Subcutaneous abdominal adipose tissue (tissue), 5 donors: Measurements from ENCODE around the gene ADGRG4.

Source experiments
- H3K27ac ChIP-seq: one replicate; pipeline ENCODE4 v1.7.0; 2013; ENCODE audit warnings: low read depth, mild to moderate bottlenecking, inconsistent platforms, low read length, moderate library complexity
- H3K27me3 ChIP-seq, 5 donors: one replicate each; pipeline ENCODE4 v1.7.0; 2013; ENCODE audit warnings: low read length in 5 of 5, inconsistent platforms in 1 of 5; ENCODE audit not compliant: control insufficient read depth in 5 of 5, insufficient read depth in 4 of 5
- H3K36me3 ChIP-seq, 5 donors: one replicate each; pipeline ENCODE4 v1.7.0; 2013; ENCODE audit warnings: low read length in 5 of 5; ENCODE audit not compliant: control insufficient read depth in 5 of 5, insufficient read depth in 5 of 5
- H3K4me1 ChIP-seq, 5 donors: one replicate each; pipeline ENCODE4 v1.7.0; 2013; ENCODE audit warnings: low read length in 5 of 5, mild to moderate bottlenecking in 3 of 5, moderate library complexity in 1 of 5; ENCODE audit not compliant: control insufficient read depth in 5 of 5, insufficient read depth in 5 of 5
- H3K4me3 ChIP-seq, 5 donors: one replicate each; pipeline ENCODE4 v1.7.0; 2013; ENCODE audit warnings: low read length in 5 of 5, low read depth in 1 of 5
- H3K9ac ChIP-seq, 5 donors: one replicate each; pipeline ENCODE4 v1.7.0; 2013; ENCODE audit warnings: low read length in 5 of 5, mild to moderate bottlenecking in 4 of 5, moderate library complexity in 3 of 5
- H3K9me3 ChIP-seq, 5 donors: one replicate each; pipeline ENCODE4 v1.7.0; 2013; ENCODE audit warnings: low read length in 5 of 5; ENCODE audit not compliant: control insufficient read depth in 5 of 5
- donor health status: healthy.
- donor health status: healthy.
- donor health status: healthy.
- donor health status: healthy.
- donor health status: healthy.

The ADGRG4 gene

DNA sequence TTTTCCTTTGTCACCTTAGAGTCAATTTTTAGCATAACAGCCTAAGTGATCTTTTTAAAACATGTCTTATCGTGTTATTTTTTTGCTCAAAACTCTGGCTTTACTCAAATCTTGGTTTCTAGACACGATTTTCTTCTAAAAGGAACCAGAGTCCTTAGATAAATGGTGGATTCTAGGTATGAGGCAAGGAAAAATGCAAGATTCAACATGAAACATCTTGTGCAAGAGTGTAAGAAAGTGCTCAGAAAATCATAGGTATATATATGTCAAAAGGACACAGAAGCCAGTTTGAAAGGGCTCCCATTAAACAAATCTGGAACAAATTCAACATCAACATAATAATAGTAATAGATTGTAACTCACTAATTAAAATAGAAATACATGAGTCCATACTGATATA lies 8.1 kb upstream of the ADGRG4 start:
- Histone ChIP-seq H3K36me3 (no peaks in the 10 kb centered on the region), H3K9me3 (no peaks in the 10 kb centered on the region), H3K9ac (no peak overlapping the region)

GRCh38 chrX:136295380-136295779 lies 5.4 kb upstream of the ADGRG4 start:
- Histone ChIP-seq H3K9me3 (no peaks in the 10 kb centered on the region), H3K27ac (no peak overlapping the region), H3K27me3 (peaks cover 0 to 12% (median 5%) of the 10 kb centered on the region in 5 donors)

More for the DNA sequence above, 8.1 kb upstream of the ADGRG4 start:
- H3K27me3 ChIP-seq = peaks cover 3 to 12% (median 5%) of the 10 kb centered on the region in 5 donors
- no peaks in the 10 kb centered on the region for H3K4me1 ChIP-seq
- H3K4me3 ChIP-seq = no peak overlapping the region
- H3K27ac ChIP-seq = no peak overlapping the region

GRCh38 chrX:136303041-136303440 lies 2.3 kb downstream of the ADGRG4 start:
- Histone ChIP-seq H3K9me3 (no peaks in the 10 kb centered on the region), H3K4me1 (no peaks in the 10 kb centered on the region), H3K36me3 (no peaks in the 10 kb centered on the region), H3K27ac (no peak overlapping the region), H3K27me3 (peaks cover 4 to 14% (median 5%) of the 10 kb centered on the region in 5 donors), H3K9ac (no peak overlapping the region), H3K4me3 (no peak overlapping the region)

More at GRCh38 chrX:136295380-136295779, 5.4 kb upstream of the ADGRG4 start:
- no peaks in the 10 kb centered on the region for H3K4me1 ChIP-seq
- H3K4me3 ChIP-seq = no peak overlapping the region
- no peak overlapping the region for H3K9ac ChIP-seq
- H3K36me3 ChIP-seq = no peaks in the 10 kb centered on the region

- H3K36me3 ChIP-seq = no peaks in the 10 kb centered on the region
- no peaks in the 10 kb centered on the region for H3K9me3 ChIP-seq
- peaks cover 4 to 17% (median 5%) of the 10 kb centered on the region in 5 donors for H3K27me3 ChIP-seq
- H3K4me1 ChIP-seq = no peaks in the 10 kb centered on the region
- H3K4me3 ChIP-seq = no peak overlapping the region
- no peak overlapping the region for H3K27ac ChIP-seq
- no peak overlapping the region for H3K9ac ChIP-seq
These were observed 3.7 kb downstream of the ADGRG4 start for GRCh38 chrX:136304493-136304892.

DNA sequence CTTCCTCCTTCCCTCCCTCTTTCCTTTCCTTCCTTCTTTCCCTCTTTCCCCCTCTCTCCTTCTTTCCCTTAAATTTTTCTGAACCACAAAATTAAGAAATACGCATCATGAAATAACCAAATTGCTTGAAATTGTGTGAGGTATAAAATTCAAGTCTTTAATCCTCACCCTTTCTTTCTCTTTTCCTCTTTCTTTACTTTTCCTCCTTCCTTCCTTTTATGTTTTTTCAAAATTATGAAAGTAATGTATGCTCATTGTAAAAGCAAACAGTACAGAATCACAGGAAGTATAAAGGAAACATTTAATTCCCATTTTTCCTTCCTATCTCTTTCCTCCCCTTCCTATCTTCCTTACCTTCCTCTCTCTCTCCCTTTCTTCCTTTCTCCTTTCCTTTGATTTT lies 5.4 kb downstream of the ADGRG4 start:
- H3K9ac ChIP-seq = no peak overlapping the region
- H3K9me3 ChIP-seq = no peaks in the 10 kb centered on the region
- H3K27me3 ChIP-seq = peaks cover 4 to 19% (median 5%) of the 10 kb centered on the region in 5 donors
- no peaks in the 10 kb centered on the region for H3K4me1 ChIP-seq
- no peaks in the 10 kb centered on the region for H3K36me3 ChIP-seq
- H3K4me3 ChIP-seq = no peak overlapping the region
- no peak overlapping the region for H3K27ac ChIP-seq

GRCh38 chrX:136307471-136307870 lies 6.7 kb downstream of the ADGRG4 start:
- H3K36me3 ChIP-seq = no peaks in the 10 kb centered on the region
- no peak overlapping the region for H3K9ac ChIP-seq
- no peaks in the 10 kb centered on the region for H3K9me3 ChIP-seq
- H3K27ac ChIP-seq = no peak overlapping the region
- no peak overlapping the region for H3K4me3 ChIP-seq
- peaks cover 4 to 19% (median 5%) of the 10 kb centered on the region in 5 donors for H3K27me3 ChIP-seq
- H3K4me1 ChIP-seq = no peaks in the 10 kb centered on the region

DNA sequence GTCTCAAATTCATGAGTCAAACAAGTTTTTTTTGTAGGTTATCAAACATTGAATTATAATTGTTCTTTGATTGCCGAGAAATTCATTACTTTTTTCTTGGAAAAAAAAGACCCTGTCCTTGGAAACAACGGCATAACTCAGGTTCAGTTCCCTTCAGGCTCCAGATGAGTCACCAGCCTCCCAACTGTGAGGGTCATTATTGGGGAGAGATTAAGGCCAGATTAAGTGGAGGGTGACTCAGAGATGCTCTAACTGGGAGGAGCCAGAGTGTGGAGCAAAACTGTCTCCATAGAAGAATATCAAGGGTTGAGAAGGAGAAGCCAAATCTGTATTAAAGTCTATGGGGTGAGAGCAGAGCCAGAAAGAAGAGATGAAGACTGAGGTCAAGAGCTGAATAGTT lies 9.6 kb downstream of the ADGRG4 start:
- no peaks in the 10 kb centered on the region for H3K9me3 ChIP-seq
- no peaks in the 10 kb centered on the region for H3K36me3 ChIP-seq
- no peak overlapping the region for H3K27ac ChIP-seq
- H3K4me3 ChIP-seq = no peak overlapping the region
- no peak overlapping the region for H3K9ac ChIP-seq
- peaks cover 0 to 8% (median 4%) of the 10 kb centered on the region in 5 donors for H3K27me3 ChIP-seq
- H3K4me1 ChIP-seq = no peaks in the 10 kb centered on the region

DNA sequence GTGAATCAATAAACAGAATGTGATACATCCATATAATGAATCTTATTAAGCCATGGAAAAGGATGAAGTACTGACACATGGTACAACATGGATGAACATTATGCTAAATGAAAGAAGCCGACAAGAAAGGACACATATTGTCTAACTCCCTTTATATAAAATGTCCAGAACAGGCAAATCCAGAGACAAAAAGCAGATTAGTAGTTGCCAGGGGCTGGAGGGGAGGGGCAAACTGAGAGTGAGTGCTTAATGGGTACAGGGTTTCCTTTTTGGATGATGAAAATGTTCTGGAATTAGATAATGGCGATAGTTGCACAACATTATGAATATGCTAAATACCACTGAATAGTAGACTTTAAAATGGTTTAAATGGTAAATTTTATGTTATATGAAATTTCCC lies 17.4 kb downstream of the ADGRG4 start:
- peaks cover 0 to 10% (median 5%) of the 10 kb centered on the region in 5 donors for H3K27me3 ChIP-seq
- no peak overlapping the region for H3K27ac ChIP-seq
- no peaks in the 10 kb centered on the region for H3K9me3 ChIP-seq
- no peak overlapping the region for H3K4me3 ChIP-seq
- H3K9ac ChIP-seq = no peak overlapping the region
- H3K36me3 ChIP-seq = no peaks in the 10 kb centered on the region
- H3K4me1 ChIP-seq = peaks cover 0 to 2% (median 0%) of the 10 kb centered on the region in 5 donors

GRCh38 chrX:136318895-136319597 lies 18.3 kb downstream of the ADGRG4 start:
- Histone ChIP-seq H3K27me3 (peaks cover 0 to 10% (median 5%) of the 10 kb centered on the region in 5 donors), H3K4me3 (no peak overlapping the region), H3K9ac (no peak overlapping the region), H3K27ac (no peak overlapping the region), H3K4me1 (peaks cover 0 to 2% (median 0%) of the 10 kb centered on the region in 5 donors), H3K9me3 (no peaks in the 10 kb centered on the region), H3K36me3 (no peaks in the 10 kb centered on the region)

GRCh38 chrX:136319600-136319999 lies 18.8 kb downstream of the ADGRG4 start:
- no peak overlapping the region for H3K9ac ChIP-seq
- peaks cover 1 to 10% (median 5%) of the 10 kb centered on the region in 5 donors for H3K27me3 ChIP-seq
- no peak overlapping the region for H3K27ac ChIP-seq
- no peaks in the 10 kb centered on the region for H3K36me3 ChIP-seq
- no peak overlapping the region for H3K4me3 ChIP-seq
- H3K4me1 ChIP-seq = peaks cover 0 to 2% (median 0%) of the 10 kb centered on the region in 5 donors
- no peaks in the 10 kb centered on the region for H3K9me3 ChIP-seq
